HCT116 (cell line): ENCODE measurements around the gene ERMP1.
"Not testable (repeated sequence)": the region's sequence is repeated elsewhere in the genome, so short reads cannot be mapped to it uniquely, and the experiment has no call there.

Experiments
- EZH2 ChIP-seq: fragments of 200-600 bp; sonication (generic); IDR thresholded peaks from 2 replicates; pipeline ENCODE4 v1.6.1; 2017; ENCODE audit warnings: antibody characterized with exemption, mixed run types
- EZH2phosphoT487 ChIP-seq: fragments of 200-600 bp; IDR thresholded peaks from 2 replicates; pipeline ENCODE4 v1.6.1; 2018; ENCODE audit warnings: antibody characterized with exemption, borderline replicate concordance
- JUND ChIP-seq: IDR thresholded peaks from 2 replicates; pipeline ENCODE4 v1.6.1; 2012
- POLR2A ChIP-seq: IDR thresholded peaks from 2 replicates; pipeline ENCODE4 v1.7.0; 2011; ENCODE audit warnings: borderline replicate concordance; ENCODE audit not compliant: insufficient read depth, insufficient read length; ENCODE audit errors: extremely low read depth
- POLR2AphosphoS5 ChIP-seq: IDR thresholded peaks from 2 replicates; pipeline ENCODE4 v1.6.1; 2011; ENCODE audit warnings: mild to moderate bottlenecking, low read depth, low read length, moderate library complexity
- SIN3A ChIP-seq: IDR thresholded peaks from 2 replicates; pipeline ENCODE4 v1.6.1; 2012; ENCODE audit warnings: low read depth
- YY1 ChIP-seq: IDR thresholded peaks from 2 replicates; pipeline ENCODE4 v1.6.1; 2011; ENCODE audit warnings: low read length, low read depth, moderate library complexity, mild to moderate bottlenecking; ENCODE audit not compliant: insufficient replicate concordance; ENCODE audit errors: extremely low read depth
- TF ChIP-seq, protein P1 (sequence below), 3 experiments: fragments of 200-600 bp in 1 of 3; sonication (generic) in 1 of 3; IDR thresholded peaks in 2 of 3; conservative IDR thresholded peaks in 1 of 3; 2 replicates each; pipeline ENCODE4 v1.5.1; 2012 to 2017; ENCODE audit warnings: low read depth in 2 of 3, low read length in 2 of 3, antibody characterized with exemption in 1 of 3, borderline replicate concordance in 1 of 3, control low read depth in 1 of 3, mild to moderate bottlenecking in 1 of 3, mixed read lengths in 1 of 3, mixed run types in 1 of 3, moderate library complexity in 1 of 3; ENCODE audit not compliant: insufficient read depth in 1 of 3
- TF ChIP-seq, protein P2 (sequence below): IDR thresholded peaks from 2 replicates; pipeline ENCODE4 v1.6.1; 2012
- TF ChIP-seq, protein P3 (sequence below): IDR thresholded peaks from 2 replicates; pipeline ENCODE4 v1.6.1; 2011; ENCODE audit warnings: mild to moderate bottlenecking, low read length, moderate library complexity; ENCODE audit not compliant: insufficient replicate concordance; ENCODE audit errors: extremely low read depth
- TF ChIP-seq, protein P4 (sequence below): IDR thresholded peaks from 2 replicates; pipeline ENCODE4 v1.6.1; 2012; ENCODE audit warnings: low read depth

DNA sequence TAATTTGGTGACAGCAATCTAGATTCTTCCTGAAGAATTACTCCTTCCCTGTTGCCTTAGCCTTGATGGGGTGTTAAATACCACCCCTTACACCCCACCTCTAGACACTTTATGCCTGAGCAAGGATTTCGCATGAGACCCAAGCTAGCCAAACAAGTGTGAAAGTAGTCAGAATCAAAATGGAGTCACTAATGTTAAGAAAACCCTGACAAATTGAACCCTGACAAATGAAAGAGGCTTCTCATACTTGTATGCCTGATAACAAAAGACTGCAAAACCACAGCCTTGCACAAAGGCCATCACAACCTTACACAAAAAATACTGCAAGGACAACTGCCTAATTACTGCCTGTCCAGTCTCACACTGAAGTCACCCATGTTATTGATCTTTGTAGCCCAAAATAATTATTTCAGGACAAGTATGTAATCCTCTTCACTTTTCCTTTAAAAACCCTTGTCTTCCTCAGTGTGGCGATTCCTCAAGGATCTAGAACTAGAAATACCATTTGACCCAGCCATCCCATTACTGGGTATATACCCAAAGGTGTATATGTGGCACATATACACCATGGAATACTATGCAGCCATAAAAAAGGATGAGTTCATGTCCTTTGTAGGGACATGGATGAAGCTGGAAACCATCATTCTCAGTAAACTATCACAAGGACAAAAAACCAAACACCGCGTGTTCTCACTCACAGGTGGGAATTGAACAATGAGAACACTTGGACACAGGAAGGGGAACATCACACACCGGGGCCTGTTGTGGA lies 49.5 kb upstream of the ERMP1 start:
- TF ChIP-seq YY1, JUND, SIN3A, EZH2phosphoT487, POLR2A, POLR2AphosphoS5, EZH2: not testable (repeated sequence)
- TF ChIP-seq, protein P1, sequence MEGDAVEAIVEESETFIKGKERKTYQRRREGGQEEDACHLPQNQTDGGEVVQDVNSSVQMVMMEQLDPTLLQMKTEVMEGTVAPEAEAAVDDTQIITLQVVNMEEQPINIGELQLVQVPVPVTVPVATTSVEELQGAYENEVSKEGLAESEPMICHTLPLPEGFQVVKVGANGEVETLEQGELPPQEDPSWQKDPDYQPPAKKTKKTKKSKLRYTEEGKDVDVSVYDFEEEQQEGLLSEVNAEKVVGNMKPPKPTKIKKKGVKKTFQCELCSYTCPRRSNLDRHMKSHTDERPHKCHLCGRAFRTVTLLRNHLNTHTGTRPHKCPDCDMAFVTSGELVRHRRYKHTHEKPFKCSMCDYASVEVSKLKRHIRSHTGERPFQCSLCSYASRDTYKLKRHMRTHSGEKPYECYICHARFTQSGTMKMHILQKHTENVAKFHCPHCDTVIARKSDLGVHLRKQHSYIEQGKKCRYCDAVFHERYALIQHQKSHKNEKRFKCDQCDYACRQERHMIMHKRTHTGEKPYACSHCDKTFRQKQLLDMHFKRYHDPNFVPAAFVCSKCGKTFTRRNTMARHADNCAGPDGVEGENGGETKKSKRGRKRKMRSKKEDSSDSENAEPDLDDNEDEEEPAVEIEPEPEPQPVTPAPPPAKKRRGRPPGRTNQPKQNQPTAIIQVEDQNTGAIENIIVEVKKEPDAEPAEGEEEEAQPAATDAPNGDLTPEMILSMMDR (IDR thresholded peaks at IDR 0.05 in 2 of 3, conservative IDR thresholded peaks at IDR 0.05 in 1 of 3; ENCODE audit: borderline replicate concordance in 1 of 3, insufficient read depth in 1 of 3, low read depth in 2 of 3, low read length in 2 of 3) = not testable (repeated sequence)
- TF ChIP-seq, protein P2, sequence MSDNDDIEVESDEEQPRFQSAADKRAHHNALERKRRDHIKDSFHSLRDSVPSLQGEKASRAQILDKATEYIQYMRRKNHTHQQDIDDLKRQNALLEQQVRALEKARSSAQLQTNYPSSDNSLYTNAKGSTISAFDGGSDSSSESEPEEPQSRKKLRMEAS = not testable (repeated sequence)
- TF ChIP-seq, protein P3, sequence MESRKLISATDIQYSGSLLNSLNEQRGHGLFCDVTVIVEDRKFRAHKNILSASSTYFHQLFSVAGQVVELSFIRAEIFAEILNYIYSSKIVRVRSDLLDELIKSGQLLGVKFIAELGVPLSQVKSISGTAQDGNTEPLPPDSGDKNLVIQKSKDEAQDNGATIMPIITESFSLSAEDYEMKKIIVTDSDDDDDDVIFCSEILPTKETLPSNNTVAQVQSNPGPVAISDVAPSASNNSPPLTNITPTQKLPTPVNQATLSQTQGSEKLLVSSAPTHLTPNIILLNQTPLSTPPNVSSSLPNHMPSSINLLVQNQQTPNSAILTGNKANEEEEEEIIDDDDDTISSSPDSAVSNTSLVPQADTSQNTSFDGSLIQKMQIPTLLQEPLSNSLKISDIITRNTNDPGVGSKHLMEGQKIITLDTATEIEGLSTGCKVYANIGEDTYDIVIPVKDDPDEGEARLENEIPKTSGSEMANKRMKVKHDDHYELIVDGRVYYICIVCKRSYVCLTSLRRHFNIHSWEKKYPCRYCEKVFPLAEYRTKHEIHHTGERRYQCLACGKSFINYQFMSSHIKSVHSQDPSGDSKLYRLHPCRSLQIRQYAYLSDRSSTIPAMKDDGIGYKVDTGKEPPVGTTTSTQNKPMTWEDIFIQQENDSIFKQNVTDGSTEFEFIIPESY = not testable (repeated sequence)
- TF ChIP-seq, protein P4, sequence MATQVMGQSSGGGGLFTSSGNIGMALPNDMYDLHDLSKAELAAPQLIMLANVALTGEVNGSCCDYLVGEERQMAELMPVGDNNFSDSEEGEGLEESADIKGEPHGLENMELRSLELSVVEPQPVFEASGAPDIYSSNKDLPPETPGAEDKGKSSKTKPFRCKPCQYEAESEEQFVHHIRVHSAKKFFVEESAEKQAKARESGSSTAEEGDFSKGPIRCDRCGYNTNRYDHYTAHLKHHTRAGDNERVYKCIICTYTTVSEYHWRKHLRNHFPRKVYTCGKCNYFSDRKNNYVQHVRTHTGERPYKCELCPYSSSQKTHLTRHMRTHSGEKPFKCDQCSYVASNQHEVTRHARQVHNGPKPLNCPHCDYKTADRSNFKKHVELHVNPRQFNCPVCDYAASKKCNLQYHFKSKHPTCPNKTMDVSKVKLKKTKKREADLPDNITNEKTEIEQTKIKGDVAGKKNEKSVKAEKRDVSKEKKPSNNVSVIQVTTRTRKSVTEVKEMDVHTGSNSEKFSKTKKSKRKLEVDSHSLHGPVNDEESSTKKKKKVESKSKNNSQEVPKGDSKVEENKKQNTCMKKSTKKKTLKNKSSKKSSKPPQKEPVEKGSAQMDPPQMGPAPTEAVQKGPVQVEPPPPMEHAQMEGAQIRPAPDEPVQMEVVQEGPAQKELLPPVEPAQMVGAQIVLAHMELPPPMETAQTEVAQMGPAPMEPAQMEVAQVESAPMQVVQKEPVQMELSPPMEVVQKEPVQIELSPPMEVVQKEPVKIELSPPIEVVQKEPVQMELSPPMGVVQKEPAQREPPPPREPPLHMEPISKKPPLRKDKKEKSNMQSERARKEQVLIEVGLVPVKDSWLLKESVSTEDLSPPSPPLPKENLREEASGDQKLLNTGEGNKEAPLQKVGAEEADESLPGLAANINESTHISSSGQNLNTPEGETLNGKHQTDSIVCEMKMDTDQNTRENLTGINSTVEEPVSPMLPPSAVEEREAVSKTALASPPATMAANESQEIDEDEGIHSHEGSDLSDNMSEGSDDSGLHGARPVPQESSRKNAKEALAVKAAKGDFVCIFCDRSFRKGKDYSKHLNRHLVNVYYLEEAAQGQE = not testable (repeated sequence)
